Sciatic nerve (tissue), 2 donors: ENCODE results near the gene KLRC2. TPM values are rescaled to one million over a fixed set of nuclear protein-coding genes. Genes with fewer than 3 reads are reported as not detected.
"Not testable (repeated sequence)": the region's sequence is repeated elsewhere in the genome, so short reads cannot be mapped to it uniquely, and the experiment has no call there.

Experiments used
- ATAC-seq: fragments of 200-7000 bp; cut with Tn5 transposase; one replicate; pipeline ENCODE4 v1.9.1; 2020; ENCODE audit warnings: mild to moderate bottlenecking, moderate library complexity
- DNase-seq: peaks from one replicate; pipeline ENCODE4 v3.0.0-alpha.2; 2020; ENCODE audit warnings: low spot score
- intact Hi-C: fragments of 100-400 bp; cut with DNase I; formaldehyde crosslinking; loops from one replicate; pipeline ENCODE4 v1.14.2; 2022
- total RNA-seq: library from RNA; stranded (reverse); fragmentation: NEBNext Ultra II Directional; extraction: Animal tissue kit (Norgen Biotek cat#: 25700); gene quantifications from one replicate; pipeline ENCODE4 v1.2.1, GENCODE V29; 2021
- donor health status: DM: no; HTN: no; CAD: no.
- donor health status: DM: no; HTN: no; CAD: no.

KLRC2 gene
- 0.67 TPM for total RNA-seq

- not testable (repeated sequence) for ATAC-seq
Measured at GRCh38 chr12:10435816-10436215, at the start of gene KLRC2. Gene KLRC2 (minus strand): TSS chr12:10436010. CDS start chr12:10435986, 24 bp downstream.

DNA sequence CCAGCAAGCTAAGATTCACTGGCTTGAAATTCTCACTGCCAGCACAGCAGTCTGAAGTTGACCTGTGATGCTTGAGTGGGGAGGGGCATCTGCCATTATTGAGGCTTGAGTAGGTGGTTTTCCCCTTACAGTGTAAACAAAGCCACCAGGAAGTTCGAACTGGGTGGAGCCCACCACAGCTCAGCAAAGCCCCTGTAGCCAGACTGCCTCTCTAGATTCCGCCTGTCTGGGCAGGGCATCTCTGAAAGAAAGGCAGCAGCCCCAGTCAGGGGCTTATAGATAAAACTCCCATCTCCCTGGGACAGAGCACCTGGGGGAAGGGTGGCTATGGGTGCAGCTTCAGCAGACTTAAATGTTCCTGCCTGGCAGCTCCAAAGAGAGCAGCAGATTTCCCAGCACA is 46.1 kb upstream of the KLRC2 start:
- intact Hi-C loops, ATAC-seq, DNase-seq: not testable (repeated sequence)

More at GRCh38 chr12:10435816-10436215, at the start of gene KLRC2:
- DNase-seq, intact Hi-C loops: not testable (repeated sequence)

GRCh38 chr12:10472808-10473207 is 37.0 kb upstream of the KLRC2 start:
- ATAC-seq, DNase-seq, intact Hi-C loops: not testable (repeated sequence)

DNA sequence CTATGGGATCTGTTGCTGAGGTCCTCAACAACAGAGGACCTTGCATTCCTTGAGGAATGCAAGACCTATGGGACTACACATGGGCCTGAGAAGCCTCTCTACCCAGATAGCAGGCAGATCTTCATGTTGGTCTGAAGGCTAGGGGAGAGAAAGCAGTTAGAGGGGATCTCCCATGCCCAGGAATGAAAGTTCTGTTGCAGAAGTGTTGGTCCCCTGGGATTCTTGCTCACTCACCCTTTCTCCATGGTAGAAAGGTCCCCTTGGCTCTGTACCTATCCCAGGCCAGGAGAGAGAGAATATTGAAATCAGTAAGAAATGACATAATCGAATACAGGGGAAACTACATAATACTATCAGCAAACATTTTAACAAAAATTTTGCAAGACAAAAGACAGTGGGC is 33.9 kb upstream of the KLRC2 start:
- intact Hi-C loops, result no loop called here
- no peak for DNase-seq

DNA sequence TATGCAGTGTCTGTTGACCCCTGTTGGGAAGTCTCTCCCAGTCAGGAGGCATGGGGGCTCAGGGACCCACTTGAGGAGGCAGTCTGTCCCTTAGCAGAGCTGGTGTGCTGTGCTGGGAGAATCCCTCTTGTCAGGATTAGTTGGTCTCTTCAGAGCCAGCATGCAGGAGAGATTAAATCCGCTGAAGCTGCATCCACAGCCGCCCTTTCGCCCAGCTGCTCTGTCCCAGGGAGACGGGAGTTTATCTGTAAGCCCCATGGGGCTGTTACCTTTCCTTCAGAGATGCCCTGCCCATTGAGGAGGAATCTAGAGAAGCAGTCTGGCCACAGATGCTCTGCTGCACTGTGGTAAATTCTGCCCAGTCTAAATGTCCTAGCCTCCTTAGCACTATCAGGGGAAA is 30.5 kb upstream of the KLRC2 start:
- ATAC-seq, result no peak
- intact Hi-C loops, result no loop called here
- DNase-seq, result no peak

More for the DNA sequence above, 33.9 kb upstream of the KLRC2 start:
- ATAC-seq, result no peak

GRCh38 chr12:10457760-10458159 is 21.9 kb upstream of the KLRC2 start:
- intact Hi-C loops, result no loop called here
- DNase-seq (no peak), ATAC-seq (no peak)

GRCh38 chr12:10456856-10457255 is 21.0 kb upstream of the KLRC2 start:
- intact Hi-C loops, result no loop called here
- ATAC-seq, result no peak
- DNase-seq, result no peak

GRCh38 chr12:10455766-10456165 is 20.0 kb upstream of the KLRC2 start:
- intact Hi-C loops, result no loop called here
- DNase-seq, result no peak
- no peak for ATAC-seq

- ATAC-seq, result no peak
- intact Hi-C loops, result no loop called here
- DNase-seq, result no peak
Measured at GRCh38 chr12:10454531-10454930, 18.7 kb upstream of the KLRC2 start.

DNA sequence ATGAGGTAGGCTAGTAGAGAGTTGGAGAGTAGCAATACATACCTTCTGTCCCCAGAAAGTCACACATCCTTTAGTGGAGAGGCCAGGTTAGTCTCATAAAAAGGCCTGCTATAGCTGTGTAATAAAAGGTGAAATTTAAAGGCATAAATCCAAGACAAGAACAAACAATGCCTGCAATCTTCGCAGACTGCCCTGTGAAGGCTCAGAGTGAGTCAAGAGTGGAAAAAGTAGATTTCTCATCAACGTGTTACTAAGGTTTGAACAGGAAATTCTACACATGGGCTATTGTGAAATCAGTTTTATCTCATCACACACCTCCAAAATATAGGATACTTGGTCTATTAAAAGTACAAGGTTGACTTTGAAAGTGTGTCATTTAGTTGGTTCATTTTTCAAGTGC is 17.3 kb upstream of the KLRC2 start, which contains the start of gene KLRC1:
KLRC1 (minus strand) TSS at position 222 of the 400 bp plus-strand sequence. CDS start 2,221 bp downstream, outside the sequence.
- no peak for DNase-seq
- intact Hi-C loops, result no loop called here
- no peak for ATAC-seq

DNA sequence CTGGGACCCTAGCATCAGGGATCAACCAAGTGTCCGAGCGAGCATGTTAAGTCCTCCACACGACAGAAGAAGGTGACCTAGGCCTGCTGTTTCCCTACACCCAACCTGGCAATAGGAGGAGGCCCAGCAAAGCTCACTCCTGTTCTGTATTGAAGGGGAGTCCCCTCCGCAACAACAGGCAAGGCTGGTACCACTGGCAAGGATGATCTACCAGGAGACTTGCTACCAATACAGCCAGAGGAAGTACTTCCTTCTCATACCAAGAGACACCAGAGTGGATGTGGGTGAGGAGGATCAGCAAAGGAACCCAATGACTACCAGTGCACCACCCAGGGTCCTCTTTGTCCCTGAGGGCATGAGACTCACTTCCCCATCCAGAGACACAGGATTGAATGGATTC is 12.4 kb upstream of the KLRC2 start:
- ATAC-seq (no peak), DNase-seq (no peak)
- intact Hi-C loops, result no loop called here

- DNase-seq, ATAC-seq, intact Hi-C loops: not testable (repeated sequence)
Measured at GRCh38 chr12:10446052-10446451, 10.2 kb upstream of the KLRC2 start.

DNA sequence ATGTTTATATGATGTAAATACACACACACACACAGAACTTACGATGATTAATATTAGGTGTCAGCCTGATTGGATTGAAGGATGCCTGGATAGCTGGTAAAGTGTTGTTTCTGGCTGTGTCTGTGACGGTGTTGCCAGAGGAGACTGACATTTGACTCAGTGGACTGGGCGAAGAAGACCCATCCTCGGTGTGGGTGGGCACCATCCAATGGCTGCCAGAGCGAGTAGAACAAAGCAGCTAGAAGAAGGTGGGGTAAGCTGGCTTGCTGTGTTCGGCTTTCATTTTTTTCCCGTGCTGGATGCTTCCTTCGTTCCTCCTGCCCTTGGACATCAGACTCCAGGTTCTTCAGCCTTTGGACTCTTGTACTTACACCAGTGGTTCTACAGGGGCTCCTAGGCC is 5.3 kb upstream of the KLRC2 start:
- intact Hi-C loops, ATAC-seq, DNase-seq: not testable (repeated sequence)

GRCh38 chr12:10439608-10440274 is 3.9 kb upstream of the KLRC2 start:
- ATAC-seq, intact Hi-C loops, DNase-seq: not testable (repeated sequence)

- DNase-seq, intact Hi-C loops, ATAC-seq: not testable (repeated sequence)
Measured at GRCh38 chr12:10437601-10438000, 1.8 kb upstream of the KLRC2 start.

DNA sequence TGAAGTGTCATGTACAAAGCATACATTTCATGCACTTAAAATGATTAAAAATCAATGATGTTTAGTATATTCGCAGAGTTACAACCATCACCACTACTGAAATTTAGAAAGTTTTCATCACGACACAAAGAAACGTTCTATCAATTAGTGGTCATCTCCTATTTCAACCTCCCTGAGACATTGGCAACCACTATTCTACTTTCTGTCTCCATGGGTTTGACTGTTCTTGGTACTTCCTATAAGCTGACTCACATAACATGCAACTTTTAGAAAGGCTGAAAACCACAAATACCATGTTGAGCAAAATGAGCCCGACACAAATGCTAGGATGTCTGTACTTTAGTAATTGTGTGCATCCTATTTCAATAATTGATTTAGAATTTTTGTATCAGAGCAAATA is 5.2 kb downstream of the KLRC2 start:
- DNase-seq, intact Hi-C loops, ATAC-seq: not testable (repeated sequence)

- DNase-seq, ATAC-seq, intact Hi-C loops: not testable (repeated sequence)
Measured at GRCh38 chr12:10425938-10426337, 9.9 kb downstream of the KLRC2 start.

GRCh38 chr12:10424260-10424899 is 11.4 kb downstream of the KLRC2 start:
- intact Hi-C loops, DNase-seq, ATAC-seq: not testable (repeated sequence)

GRCh38 chr12:10422159-10422558 is 13.7 kb downstream of the KLRC2 start:
- intact Hi-C loops, DNase-seq, ATAC-seq: not testable (repeated sequence)

DNA sequence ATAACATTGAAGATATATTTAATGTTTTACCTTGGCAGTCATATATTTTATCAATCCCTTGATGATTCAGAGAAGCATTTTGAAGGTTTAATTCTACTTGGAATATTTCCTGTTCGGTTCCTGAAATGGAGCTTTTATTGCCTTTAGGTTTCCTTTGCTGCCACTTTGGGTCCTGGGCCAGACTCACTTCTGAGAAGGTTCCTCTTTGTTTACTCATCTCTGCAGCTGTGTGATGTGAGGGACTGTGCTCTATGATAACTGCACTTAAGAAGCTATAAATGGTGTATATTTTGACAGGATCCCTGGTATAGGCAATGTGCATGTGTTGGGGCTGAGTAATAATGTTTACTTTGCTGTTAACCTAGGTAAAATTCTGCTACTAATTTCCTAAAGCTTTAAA is 15.5 kb downstream of the KLRC2 start, which contains the start of gene KLRC3:
KLRC3 (minus strand) TSS at position 262 of the 400 bp plus-strand sequence; CDS start at position 217, 45 bp downstream.
- intact Hi-C loops, DNase-seq, ATAC-seq: not testable (repeated sequence)
